NCI-H2107 treated with DMSO at 0.1 percent for 48 hours (cell line): Measurements from ENCODE around the gene RFC1.
A peak's percentile ranks its signal among the peaks of the same experiment; 100 is the strongest.
"Not testable (repeated sequence)": the region's sequence is repeated elsewhere in the genome, so short reads cannot be mapped to it uniquely, and the experiment has no call there.

Experiments
- DNase-seq: peaks from one replicate; lab custom pipeline; 2025; ENCODE audit not compliant: unreplicated experiment; lab: John Stamatoyannopoulos, UW

The RFC1 gene

GRCh38 chr4:39353478-39354253, 12.5 kb downstream of the RFC1 start:
- peak; percentile 28 for DNase-seq

DNA sequence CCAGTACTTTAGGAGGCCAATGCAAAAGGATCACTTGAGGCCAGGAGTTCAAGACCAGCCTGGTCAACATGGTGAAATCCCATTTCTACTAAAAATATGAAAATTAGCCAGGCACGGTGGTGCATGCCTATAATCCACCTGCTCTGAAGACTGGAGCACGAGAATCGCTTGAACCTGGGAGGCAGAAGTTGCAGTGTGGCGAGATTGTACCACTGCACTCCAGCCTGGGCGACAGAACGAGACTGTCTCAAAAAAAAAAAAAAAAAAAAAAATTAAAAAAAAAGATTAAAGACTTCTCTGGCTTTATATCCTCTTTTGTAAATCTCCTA, 13.0 kb downstream of the RFC1 start:
- DNase-seq = not testable (repeated sequence)

DNA sequence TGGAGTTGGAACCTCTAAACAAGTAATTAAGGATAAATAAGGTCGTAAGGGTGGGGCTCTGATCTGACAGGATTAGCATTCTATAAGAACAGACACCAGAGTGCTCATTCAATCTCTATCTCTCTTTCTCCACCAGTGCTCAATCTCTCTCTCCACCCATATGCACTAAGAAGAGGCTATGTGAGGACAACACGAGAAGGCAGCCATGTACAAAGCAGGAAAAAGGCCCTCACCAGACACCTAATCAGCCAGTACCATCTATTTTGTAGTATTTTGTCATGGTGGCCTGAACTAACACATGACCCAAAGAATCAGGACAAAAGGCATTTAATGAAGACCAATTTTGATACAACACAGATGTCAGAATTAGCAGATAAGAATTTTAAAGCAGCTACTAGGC, 16.8 kb downstream of the RFC1 start:
- no peak for DNase-seq

DNA sequence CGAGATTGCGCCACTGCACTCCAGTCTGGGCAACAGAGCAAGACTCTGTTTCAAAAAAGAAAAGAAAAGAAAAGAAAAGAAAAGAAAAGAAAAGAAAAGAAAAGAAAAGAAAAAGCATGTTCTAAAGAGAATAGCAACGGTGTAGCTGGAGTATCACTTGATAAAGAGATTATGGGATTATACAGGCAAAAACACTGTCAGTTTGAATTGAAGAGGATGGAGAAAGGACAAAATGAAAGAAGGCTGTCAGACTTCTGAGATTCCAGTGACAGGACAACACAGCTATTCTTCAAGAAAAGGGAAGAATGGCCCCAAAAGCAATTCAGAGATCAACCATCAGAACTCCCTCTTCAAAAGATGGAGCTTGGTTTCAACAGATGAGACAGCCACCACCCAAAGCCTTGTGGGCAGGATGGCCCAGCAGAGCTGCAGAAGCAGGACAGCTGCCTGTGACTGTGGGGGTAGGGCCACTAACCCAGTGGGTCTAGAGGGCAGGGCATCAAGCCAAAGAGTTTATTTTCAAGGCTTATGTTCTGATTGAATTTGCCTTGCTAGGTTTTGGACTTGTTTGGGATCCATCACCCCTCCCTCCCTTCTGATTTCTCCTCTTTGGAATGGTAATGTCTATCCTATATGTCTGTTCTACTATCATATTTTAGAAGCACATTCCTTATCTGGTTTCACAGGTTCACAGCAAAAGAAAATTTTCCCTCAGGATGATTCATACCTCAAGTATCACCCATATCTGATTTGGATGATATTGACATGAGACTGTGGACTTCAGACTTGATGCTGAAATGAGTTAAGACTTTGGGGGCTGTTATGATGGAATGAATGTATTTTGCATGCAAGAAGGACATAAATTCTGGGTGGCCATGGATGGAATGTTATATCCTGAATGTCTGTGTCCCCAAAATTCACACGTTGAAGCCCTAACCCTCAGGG, 17.5 kb downstream of the RFC1 start:
- DNase-seq = no peak

GRCh38 chr4:39346856-39347519, 19.2 kb downstream of the RFC1 start:
- no peak for DNase-seq

GRCh38 chr4:39342731-39343130, 23.4 kb downstream of the RFC1 start:
- DNase-seq = no peak

DNA sequence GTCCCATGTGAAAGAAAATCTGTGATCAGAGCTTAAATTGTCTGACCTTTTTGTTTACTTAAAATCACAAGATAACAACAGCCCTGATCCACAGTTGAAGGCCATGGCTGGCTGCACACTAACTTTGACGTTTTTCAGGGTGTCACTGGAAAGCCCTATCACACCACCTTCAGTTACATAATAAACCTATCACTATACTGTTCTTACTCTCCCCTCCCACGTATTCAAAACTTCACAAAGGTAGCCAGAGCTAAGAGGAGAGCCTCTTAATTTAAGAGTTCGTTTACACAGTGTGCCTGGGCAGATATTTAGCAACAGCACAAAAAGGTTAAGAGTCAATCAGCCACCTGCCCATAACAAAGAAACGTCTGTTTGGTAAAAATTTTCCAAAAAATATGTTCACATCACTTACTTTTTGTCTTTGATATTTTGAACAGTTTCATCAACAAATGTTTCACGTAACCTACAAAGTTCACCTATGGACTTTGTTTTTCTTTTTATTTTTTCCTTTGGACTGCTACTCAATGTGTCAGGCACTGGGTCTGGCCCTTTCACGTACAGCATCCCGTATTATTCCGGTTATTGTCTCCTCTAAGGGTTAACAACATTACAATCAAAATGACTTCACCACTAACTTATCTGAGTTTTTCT, 25.0 kb downstream of the RFC1 start:
- DNase-seq = peak; percentile 61

GRCh38 chr4:39339968-39340367, 26.2 kb downstream of the RFC1 start:
- no peak for DNase-seq

DNA sequence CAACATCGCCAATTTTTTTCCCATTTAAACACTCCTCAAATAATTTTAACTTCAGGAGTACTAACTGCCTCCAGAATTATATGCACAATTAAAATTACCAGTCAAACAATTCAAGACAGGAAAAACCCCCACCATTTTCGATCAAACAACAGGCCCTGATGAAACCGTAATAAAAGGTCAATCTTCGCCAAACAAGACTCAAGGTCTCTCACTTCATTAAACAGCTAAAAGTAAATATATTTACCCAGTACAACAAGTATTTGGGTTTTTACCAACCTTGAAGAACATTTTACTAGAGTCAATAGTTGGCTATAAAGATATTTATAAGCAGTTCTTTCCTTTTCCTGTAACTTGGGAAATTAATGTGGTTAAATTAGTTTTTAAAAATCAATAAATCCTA, 28.3 kb downstream of the RFC1 start:
- no peak for DNase-seq

DNA sequence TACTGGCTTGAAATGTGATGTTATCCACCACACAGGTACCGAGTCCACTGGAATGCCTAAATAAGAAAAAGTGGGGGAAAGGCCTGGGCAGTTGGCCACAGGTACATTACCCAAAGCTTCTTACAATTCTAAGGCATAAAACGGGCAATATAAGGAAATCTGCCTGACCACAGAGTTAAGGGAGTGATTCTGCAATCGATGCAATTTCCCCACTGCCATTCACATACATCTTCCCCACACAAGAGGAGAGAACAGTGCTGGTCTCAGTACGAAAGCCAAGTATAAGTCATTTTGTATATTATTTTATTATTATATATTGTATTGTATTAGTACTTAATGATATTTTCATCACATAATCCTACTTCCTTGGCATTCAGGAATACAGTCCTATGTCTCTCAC, 30.6 kb downstream of the RFC1 start:
- DNase-seq = no peak

GRCh38 chr4:39331191-39331590, 35.0 kb downstream of the RFC1 start:
- DNase-seq = no peak

GRCh38 chr4:39330353-39330752, 35.8 kb downstream of the RFC1 start:
- DNase-seq = no peak

- no peak for DNase-seq
Measured at GRCh38 chr4:39326468-39326977, 39.6 kb downstream of the RFC1 start.

- no peak for DNase-seq
Measured at GRCh38 chr4:39324897-39325613, 41.1 kb downstream of the RFC1 start.

DNA sequence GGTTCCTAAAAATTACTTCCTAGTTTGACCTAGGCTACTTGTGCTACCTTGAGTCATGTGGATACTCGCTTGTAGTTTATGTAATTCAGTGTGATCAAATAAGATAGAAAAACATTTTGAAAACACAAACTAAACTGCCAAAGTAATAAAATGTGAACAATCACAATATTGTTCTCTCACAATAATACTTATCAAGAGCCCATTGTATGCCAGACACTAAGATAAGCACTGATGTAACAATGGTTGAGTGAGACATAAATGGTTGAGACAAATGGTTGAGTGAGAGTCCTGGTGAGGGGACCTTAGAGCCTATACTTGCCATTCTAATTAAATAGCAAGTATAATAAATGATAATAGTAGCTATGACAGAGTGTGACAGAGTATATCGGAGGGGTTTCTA, 41.7 kb downstream of the RFC1 start:
- DNase-seq = no peak

DNA sequence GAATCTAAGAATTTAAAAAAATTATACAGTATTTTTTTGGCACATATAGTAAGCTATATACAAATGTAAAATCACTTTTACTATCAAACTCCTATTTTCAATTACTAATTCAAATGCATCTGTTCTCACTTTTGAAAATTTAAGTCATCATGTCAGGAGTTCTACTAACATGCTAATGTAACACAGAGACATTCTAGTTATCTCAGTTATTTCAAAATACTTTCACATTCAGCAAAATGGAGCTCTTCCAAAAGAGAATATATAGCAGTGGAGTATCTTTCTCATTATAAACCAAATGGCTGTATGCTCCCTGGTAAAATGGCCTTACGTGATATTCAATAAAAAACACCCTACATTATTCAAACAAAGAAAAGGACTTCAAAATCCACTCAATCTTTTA, 42.3 kb downstream of the RFC1 start:
- no peak for DNase-seq

DNA sequence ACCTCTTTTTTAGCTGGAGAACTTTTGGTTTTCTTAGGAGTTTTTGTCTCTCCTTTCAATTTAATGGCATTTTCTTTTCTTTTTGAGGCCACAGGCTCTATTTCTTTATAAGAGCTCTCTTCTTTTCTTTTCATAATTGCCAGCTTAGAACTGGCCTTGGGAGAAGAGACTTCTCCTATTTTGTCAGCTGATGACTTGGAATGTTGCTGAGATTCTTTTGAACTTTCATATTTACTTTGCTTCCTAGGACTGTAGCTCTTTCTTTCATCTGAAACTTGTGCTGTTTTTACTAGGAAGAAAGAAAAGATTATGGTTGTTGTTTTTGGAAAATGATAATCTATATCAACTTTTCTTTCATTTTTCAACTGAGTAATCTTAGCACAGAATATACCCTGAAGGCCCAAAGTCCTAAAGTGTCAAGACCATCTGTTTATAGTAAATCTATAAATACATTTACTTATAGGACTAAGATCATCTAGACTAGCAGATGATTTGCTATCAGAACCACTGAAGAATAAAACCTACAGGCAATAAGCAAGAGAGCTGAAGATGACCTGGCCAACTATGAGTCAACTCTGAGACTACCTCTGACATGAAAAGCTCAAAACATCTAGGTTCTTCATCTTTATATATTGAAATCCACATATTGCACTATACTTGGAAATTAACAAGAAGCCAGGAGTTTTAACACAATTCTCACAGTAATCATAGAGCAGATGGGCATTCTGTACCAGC, 45.6 kb downstream of the RFC1 start:
- DNase-seq = no peak

DNA sequence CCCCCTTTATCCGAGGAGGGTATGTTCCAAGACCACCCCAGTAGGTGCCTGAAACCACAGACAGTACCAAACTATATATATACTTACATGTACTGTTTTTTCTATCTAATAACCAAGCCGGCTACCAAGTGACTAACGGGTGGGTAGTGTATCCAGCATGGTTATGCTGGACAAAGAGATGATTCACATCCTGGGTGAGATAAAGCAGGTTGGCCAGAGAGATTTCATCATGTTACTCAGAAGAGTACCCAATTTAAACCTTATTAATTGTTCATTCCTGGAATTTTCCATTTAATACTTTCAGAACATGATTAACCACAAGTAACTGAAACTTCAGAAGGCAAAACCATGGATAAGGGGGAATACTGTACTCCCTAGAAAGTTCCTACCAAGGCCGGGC, 46.5 kb downstream of the RFC1 start:
- no peak for DNase-seq

GRCh38 chr4:39312816-39313215, 53.3 kb downstream of the RFC1 start:
- DNase-seq = no peak

GRCh38 chr4:39308611-39309010, 57.6 kb downstream of the RFC1 start:
- peak; percentile 16 for DNase-seq
